ENCODE results near the gene CRACR2A.

The CRACR2A gene

GRCh38 chr12:3655328-3655900, 97.5 kb downstream of the CRACR2A start:
- no peak for FAIRE-seq
- DNase-seq (ENCODE audit: low spot score): no peak

GRCh38 chr12:3651585-3652424, 101.1 kb downstream of the CRACR2A start:
- no peak for FAIRE-seq
- DNase-seq (ENCODE audit: low spot score): no peak

DNA sequence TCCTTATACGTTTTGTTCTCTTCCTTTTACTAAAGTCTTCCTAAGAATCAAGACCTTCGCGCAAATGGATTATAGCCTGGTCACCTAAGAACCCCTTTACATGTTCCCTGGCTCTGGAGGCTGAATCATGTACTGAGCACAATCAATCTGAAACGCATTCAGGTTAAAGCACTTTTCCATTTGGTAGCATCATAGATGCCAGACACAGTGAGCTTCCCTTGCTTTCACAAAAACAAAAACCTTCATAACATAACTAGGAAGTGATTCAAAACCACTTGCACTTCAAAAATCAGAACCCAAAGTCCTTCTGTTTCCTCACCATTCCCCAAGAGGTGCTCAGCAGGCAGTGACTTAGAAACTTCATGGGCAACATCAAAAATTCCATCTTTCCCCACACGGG, 105.4 kb downstream of the CRACR2A start:
- FAIRE-seq: no peak
- no peak for DNase-seq (ENCODE audit: low spot score)

DNA sequence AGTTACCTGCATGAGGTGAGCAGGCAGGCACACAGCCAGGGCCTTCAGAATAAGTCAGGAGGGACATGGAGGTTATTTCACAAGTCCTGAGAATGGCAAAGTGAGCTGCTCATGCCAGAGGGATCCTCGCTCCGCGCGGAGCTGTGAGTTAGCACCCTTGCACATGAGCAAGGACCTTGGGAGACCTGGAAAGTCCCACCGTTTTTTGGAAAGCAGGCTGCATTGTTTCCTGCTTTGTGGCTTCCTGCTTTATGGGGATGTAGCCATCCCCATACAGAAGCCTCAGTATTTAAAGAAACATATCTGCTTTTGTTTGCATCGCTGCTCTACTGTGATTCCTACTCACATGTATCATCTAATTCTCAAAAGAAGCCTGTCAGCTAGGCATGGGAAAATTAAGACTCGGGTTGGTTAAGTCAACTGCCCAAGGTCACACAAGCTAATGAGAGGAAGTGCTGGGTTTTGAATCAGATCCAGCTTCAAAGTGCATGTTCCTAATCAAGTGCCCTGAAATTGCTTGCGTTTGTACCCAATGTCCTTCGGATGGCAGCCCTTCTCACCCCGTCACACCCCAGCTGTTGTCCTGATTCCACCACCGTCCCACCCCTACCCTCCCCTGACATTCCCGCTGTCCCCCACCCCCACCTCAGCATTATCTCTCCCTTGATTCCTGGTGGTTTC, 106.2 kb downstream of the CRACR2A start:
- FAIRE-seq (no peak), DNase-seq (ENCODE audit: low spot score) (no peak)

DNA sequence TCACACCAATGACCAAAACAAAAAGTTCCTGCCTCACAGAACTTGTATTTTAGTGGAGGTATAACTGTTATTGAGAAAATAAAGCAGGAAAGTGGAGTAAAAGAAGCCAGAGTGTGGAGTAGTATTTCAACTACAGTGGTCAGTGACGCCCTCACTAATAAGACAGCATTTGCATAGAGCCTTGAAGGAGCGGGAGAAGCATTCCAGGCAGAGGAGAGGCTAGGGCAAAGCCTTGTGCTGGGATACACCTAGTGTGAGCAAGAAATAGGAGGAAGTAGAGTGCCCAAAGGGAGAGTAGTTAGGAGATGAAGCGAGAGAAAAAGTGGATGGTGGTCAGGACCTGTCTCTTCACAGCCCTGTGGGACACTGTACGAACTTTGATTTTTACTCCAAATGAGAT, 107.8 kb downstream of the CRACR2A start:
- no peak for FAIRE-seq
- DNase-seq (ENCODE audit: low spot score): no peak

GRCh38 chr12:3644104-3644503, 108.8 kb downstream of the CRACR2A start:
- no peak for FAIRE-seq
- no peak for DNase-seq (ENCODE audit: low spot score)

DNA sequence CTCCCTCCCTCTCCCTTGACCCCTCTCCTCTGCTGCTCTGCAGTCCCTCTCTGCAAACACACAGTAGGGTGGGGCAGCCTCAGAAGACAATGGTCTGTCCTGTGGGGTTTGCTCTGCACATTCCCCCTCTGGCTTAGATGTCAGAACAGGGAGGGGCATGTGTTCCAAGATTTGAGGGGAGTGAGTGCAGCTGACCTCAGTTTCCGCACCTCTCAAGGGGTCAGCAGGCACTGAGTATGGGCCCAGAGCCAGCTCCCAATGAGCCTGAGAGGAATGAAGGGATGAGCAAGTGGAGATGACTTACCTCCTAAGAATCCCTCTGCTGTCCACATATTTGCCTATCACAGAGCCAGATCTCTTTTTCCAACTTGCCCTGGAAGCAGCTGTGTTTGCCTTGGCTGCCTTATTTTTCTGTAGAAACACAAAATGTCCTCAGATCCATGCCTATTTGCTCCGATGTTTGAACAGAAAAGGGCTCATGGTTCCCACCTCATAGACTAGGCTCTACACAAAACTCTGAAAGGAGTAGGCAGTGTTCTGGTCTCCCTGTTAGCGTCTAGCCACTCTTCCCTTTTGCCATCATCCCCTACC, 111.4 kb downstream of the CRACR2A start:
- DNase-seq (ENCODE audit: low spot score): peak; percentile 13
- FAIRE-seq: no peak

- DNase-seq (ENCODE audit: low spot score) (no peak), FAIRE-seq (no peak)
These were observed 116.6 kb downstream of the CRACR2A start for GRCh38 chr12:3636328-3636727.

GRCh38 chr12:3634348-3634747, 118.6 kb downstream of the CRACR2A start:
- no peak for FAIRE-seq
- DNase-seq (ENCODE audit: low spot score): no peak

- FAIRE-seq (no peak), DNase-seq (ENCODE audit: low spot score) (no peak)
These were observed 119.5 kb downstream of the CRACR2A start for GRCh38 chr12:3633396-3633795.

GRCh38 chr12:3632754-3633153, 120.2 kb downstream of the CRACR2A start:
- no peak for DNase-seq (ENCODE audit: low spot score)
- no peak for FAIRE-seq

- DNase-seq (ENCODE audit: low spot score) (no peak), FAIRE-seq (no peak)
These were observed 120.7 kb downstream of the CRACR2A start for GRCh38 chr12:3632256-3632655.

DNA sequence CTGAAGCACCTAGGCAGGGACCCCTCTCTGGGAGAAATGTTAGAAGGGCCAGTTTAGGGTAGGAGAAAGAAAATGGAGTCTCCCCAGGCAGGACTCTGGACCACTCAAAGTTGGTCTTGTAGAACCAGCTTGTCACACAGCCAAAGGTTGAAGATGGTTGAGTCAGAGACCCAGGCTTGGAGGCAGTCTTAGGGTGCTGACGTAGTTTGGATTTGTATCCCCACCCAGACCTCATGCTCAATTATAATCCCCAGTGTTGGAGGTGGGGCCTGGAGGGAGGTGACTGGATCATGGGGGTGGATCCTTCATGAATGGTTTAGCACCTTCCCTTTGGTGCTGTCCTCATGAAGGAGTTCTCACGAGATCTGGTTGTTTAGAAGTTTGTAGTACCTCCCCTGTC, 121.2 kb downstream of the CRACR2A start:
- DNase-seq (ENCODE audit: low spot score) (no peak), FAIRE-seq (no peak)

DNA sequence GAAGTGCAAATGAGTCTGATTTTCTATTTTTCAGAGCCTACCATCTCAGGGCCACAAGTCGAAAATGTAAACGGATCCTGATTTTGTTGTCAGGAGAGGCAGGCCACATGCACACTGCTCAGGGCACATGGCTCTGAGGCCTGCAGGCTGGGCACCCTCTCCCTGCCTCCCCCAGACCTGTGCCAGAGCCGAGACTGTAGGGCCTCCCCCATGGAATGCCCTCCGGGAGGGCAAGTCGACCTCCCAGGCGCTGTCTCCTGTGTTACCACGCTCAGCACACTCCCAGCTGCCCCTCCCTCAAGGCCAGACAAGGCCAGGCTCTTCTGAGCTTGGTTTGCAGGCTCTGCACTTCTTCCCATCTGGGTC, 121.7 kb downstream of the CRACR2A start:
- DNase-seq (ENCODE audit: low spot score): no peak
- FAIRE-seq: no peak

DNA sequence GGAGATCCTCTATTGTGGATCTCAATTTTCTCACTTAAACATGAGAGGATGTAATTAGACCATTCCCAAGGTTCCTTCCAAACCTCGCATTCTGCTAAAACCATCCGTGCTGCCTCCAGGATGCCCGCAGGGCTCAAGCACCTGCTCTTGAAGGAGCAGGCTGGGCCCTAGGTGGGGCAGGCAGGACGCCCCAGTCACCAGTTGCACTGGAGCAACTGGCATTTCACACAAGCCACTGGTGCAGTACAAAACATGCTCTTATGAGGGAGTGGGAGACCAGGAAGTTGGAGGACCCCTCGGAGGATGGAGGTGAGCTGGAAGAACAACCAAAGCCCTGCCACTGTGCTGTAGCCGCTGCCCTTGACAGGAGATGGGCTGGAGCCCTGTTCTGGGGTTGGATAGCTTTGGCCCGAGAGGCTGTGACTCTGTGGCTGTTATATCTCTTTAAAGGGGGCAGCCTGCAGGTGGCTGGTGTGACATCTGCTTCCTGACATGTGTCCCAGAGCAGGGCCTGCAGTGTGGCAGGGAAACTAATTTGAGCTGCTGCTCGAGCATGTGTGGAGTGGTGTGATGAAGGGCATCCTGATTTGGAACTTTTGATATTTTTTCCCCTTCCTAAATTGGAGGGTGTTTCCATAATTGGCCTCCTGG, 122.2 kb downstream of the CRACR2A start:
- FAIRE-seq: no peak
- no peak for DNase-seq (ENCODE audit: low spot score)

- DNase-seq (ENCODE audit: low spot score) (no peak), FAIRE-seq (no peak)
These were observed 122.8 kb downstream of the CRACR2A start for GRCh38 chr12:3630111-3630510.

- no peak for FAIRE-seq
- DNase-seq (ENCODE audit: low spot score): no peak
These were observed 123.7 kb downstream of the CRACR2A start for GRCh38 chr12:3629057-3629830.

DNA sequence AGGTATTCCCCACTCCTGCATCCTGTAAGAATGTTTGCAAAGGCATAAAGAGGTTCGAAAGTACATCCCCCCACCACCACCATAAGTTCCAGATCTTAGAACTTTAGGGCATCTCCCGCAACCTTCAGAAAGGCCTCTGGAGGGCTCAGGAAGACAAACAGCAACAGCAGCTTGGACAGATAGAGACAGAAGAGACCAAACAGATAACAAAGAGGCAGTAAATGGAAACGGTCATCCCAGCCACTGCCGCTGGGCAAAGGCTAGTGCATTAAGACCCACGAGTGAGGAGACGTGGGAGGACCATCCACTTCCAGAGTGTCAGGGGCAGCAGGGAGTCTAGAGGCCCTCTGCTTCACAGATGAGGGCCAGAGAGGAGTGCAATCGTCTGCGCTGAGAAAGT, 124.3 kb downstream of the CRACR2A start:
- FAIRE-seq: no peak
- no peak for DNase-seq (ENCODE audit: low spot score)

DNA sequence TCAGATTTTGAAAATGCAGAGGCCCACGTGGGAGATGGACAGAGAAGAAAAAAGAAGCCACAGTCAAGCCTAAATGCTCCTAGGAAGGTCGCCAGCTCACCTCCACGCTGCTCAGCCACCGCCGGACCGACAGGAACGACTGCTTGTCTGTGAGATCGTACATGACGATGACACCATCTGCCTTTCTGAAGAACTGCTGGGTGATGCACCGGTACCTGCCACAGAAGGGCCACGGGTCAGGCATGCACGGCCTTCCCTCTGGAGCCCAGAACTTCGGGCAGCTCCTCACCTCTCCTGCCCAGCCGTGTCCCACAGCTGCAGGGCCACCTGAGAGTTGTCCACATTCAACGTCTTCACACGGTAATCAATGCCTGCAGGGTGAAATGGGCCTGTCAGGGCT, 125.6 kb downstream of the CRACR2A start:
- DNase-seq (ENCODE audit: low spot score): no peak
- FAIRE-seq: no peak

GRCh38 chr12:3624273-3624672, 128.6 kb downstream of the CRACR2A start:
- FAIRE-seq: no peak
- DNase-seq (ENCODE audit: low spot score): no peak

Measured in RCC 7860 (cell line).